NCI-H1694 treated with DMSO at 0.1 percent for 48 hours (cell line): ENCODE data around the gene ZNF536.
"Not testable (repeated sequence)": the region's sequence is repeated elsewhere in the genome, so short reads cannot be mapped to it uniquely, and the experiment has no call there.

Source experiments
- DNase-seq: peaks from one replicate; lab custom pipeline; 2025; lab: John Stamatoyannopoulos, UW

The ZNF536 gene

GRCh38 chr19:30446850-30447552, 74.8 kb downstream of the ZNF536 start:
- DNase-seq = no peak

- no peak for DNase-seq
These were observed 75.3 kb downstream of the ZNF536 start for GRCh38 chr19:30447553-30447870.

DNA sequence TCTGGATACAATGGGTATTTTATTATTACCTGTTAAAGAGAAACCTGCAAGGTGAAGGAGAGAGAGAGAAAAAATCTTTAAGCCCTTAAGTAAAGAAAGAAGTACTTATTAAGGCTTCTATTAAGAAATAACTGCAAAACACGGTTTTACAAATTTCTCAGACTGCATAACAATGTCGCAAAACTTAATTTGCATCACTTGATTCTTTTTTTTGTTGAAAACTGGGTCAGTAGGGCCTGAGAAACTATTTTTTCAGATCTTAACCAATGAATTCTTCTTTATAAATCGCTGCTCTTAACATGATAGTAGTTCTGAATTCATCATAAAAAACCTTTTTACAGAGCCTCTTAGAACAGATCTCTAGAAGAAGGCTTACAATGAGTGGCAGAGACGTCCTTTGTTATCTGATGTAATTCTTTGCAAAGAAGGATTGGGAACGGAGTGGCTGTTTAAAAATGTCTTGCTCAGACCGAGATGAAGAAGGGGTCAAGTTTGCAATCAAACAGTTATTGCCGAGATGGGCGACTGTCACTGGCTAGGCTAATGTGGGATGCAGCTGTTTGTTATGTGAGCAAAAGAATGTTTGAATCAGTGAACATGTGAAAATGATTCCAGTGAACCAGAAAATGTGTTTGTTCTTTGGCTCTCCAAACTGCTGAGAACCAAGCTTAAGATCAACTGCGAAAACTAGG, 76.3 kb downstream of the ZNF536 start:
- DNase-seq = no peak

DNA sequence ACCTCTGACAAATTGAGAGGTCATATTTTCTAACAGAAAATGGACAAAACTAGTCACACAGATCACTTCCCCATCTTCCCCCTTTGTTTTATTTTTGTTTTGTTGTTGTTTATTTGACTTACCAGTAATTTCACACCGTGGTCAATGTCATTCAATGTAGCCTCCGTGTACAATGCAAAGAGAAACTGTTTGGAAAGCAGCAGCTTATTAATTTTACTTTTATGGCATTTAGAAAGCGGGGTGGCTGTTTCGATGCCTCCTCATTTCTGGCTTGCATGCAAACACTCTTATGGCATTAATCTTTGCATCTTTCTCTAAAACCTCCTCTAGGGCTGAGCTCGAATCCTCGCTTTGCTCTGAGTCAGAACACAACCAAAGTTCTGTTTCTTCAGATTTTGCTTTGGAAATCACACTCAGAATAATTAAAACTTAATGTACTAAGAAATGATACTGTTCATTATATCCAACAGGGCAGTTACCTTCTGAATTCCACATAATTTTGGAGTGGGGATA, 77.0 kb downstream of the ZNF536 start:
- DNase-seq = no peak

- no peak for DNase-seq
These were observed 77.5 kb downstream of the ZNF536 start for GRCh38 chr19:30449673-30450072.

- DNase-seq = no peak
These were observed 77.9 kb downstream of the ZNF536 start for GRCh38 chr19:30450100-30450499.

- DNase-seq = no peak
These were observed 78.7 kb downstream of the ZNF536 start for GRCh38 chr19:30450835-30451321.

DNA sequence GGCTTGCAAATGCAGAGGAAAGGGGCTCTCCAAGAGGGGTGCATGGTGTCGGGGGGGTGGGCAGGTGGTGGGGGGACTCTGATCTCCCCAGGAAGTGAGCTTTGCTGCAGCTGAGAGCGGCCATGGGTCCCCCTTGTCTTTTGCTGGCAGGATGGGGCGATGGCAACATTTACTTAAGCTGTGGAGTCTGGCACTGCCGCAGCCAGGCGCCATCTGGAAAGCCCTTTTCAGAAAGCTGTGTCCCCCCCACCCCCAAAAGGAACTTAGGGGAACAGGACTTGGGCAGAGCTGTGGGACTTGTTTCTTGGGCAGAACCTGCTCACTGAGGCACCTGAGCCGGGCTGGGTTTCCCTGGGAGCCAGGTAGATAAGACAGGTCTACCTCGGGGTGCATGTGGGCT, 80.7 kb downstream of the ZNF536 start:
- DNase-seq = no peak

DNA sequence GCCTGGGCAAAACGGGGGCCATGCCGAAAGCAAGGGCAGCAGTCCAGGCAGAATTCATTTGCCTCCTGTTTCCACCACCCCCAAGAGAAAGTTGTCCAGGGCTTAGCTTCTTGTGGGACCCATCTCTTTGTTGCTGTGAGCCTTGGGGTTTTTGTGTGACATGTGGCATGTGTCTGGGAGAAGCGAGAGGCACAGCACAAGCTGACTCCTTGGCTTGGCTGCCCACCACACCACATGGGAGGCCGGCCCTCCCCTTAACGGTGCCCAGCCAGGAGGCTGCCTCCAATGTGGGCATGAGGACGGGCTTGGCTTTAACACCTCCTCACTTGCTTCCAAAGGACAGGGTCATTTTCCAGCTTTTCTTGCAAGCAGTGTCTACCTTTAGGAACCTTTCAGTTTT, 81.6 kb downstream of the ZNF536 start:
- no peak for DNase-seq

GRCh38 chr19:30455881-30456280, 83.7 kb downstream of the ZNF536 start:
- DNase-seq = no peak

- DNase-seq = no peak
These were observed 85.3 kb downstream of the ZNF536 start for GRCh38 chr19:30457484-30457883.

DNA sequence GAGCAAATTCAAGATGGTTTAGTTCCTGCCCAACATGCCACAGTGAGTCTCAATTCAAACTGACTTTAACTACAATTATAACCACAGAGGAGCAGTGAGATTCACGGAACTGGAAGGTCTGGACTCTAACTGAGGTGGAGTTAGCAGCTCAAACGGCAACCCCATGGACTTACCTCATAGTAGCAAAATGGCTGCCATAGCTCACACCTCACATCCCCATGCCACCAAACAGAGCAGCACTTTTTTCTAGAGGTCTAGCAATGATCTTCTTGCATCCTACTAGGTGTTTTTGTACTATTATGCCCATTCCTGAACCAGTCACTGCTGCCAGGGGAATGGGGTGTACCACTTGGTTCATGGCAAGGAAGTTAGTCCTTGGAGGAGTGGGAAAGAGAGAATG, 87.7 kb downstream of the ZNF536 start:
- DNase-seq = no peak

GRCh38 chr19:30464162-30464561, 92.0 kb downstream of the ZNF536 start:
- DNase-seq = no peak

GRCh38 chr19:30466598-30466997, 94.4 kb downstream of the ZNF536 start:
- not testable (repeated sequence) for DNase-seq

- no peak for DNase-seq
These were observed 95.1 kb downstream of the ZNF536 start for GRCh38 chr19:30467239-30467638.

DNA sequence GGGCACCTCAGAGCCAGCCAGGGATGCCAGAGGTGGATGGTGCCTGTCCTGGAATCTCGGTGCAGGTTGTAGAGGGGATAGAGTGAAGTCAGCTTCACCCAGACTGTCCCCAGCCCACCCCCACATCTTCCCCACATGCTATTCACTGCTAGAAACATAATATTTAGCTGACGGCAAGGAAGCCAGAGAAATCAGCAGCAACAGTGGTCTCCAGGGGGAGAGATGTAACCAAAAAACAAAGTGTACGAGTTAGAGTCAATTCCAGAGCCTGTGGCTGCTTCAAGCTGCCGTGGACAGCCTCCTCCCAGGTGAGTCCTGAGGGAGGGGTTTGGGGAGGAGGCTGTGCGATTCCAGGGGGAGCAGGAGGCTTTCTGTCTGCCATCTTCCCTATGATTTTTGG, 97.6 kb downstream of the ZNF536 start:
- no peak for DNase-seq

DNA sequence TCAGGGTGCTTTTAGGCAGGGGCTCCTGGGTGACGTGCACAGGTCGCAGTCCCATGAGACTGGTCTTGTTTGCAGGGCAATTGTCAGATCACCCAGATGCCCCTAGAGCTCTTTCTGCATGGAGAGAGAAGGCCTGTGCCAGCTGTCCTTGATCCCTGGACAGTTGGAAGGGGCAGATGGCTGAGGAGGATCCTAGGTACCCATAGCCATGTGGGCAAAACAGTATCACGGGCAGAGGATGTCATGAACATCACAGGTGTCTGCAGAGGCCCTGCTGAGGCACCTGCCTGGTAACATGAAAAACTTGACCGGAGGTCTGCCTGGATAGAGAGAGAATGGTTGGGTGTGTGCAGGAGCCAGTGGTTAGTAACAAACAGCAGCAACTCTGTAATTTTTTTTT, 99.3 kb downstream of the ZNF536 start:
- no peak for DNase-seq

DNA sequence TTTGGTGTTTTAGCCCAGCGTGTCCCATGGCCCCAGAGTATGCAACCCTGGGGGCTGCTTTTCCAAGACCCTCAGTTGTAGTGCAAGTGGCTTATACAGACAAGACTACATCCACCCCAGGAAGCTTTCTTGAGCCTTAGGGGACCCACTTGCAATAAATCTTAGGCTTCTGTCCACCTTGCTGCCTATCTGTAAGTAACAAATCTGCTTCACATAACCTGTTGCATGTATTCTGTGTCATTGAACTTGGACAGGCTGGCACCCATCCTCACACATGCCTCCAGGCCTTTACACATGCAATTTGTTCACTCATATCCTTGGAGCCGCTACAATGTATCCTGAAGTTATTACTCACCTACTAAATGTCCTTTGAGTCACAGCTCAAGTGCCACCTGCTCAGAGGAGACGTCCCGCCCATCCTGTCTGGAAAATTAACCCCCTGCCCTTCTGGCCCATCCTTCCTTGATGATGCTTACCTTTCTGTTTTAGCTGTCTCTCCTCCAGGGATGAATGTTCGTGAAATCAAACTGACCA, 101.2 kb downstream of the ZNF536 start:
- no peak for DNase-seq

DNA sequence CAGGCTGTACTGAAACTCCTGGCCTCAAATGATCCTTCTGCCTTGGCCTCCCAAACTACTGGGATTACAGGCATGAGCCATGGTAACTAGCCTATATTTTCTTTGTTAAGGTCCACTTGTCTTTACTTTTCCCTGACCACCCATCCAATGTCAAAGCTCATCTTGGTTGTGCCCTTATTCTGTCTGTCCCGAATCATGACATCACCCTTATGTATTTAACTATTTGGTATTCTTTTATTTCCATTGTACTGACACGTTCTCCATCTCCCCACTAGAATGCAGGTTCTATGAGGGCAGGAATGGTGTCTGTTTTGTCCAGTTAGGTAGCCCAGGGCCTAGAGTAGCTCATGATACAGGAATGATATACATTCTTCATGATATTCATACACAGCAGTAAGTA, 104.8 kb downstream of the ZNF536 start:
- no peak for DNase-seq

GRCh38 chr19:30479231-30479630, 107.0 kb downstream of the ZNF536 start:
- DNase-seq = no peak

DNA sequence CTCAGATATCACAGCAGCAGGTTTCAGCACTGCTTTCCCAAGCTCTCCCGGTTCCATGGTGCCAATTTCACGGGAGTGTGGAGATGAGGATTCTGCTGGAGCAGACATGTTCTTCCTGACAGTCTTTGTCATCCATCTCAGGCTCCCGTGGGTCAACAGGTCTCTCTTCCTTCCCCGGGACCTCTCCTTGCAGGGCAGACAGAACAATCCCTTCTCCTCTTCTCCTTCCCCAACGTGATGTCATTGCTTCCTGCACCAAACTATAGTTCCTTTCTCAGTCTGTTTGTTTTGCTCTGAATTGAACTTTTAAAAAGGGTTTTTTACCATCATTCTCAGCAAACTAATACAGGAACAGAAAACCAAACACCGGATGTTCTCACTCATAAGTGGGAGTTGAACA, 107.9 kb downstream of the ZNF536 start:
- DNase-seq = no peak

DNA sequence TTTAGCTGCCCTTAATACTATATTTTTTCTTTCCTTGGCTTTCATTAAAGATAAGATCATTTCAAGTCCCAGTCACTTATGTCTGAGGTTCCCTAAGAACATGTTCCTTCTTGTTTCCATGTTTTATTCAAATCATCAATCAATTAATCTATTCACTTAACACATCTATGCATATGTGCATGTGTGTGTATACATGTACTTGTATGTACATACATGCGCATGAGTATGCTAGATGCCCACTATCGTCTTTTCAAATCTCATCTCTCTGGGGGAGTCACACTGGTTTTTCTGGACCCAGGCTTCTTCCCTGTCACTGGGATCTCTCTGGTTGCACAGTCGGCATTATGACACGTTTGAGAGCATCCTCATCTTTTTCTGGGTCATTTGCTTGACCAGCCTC, 108.9 kb downstream of the ZNF536 start:
- no peak for DNase-seq

GRCh38 chr19:30481823-30482222, 109.6 kb downstream of the ZNF536 start:
- no peak for DNase-seq
